HK-2 (cell line): ENCODE results near the gene TUBA1B.

Experiments used
- DNase-seq: peaks from one replicate; pipeline ENCODE4 v3.0.0-alpha.2; 2018; ENCODE audit not compliant: unreplicated experiment

Gene TUBA1B

GRCh38 chr12:49091056-49091835, 39.9 kb downstream of the TUBA1B start:
- DNase-seq, result no peak

GRCh38 chr12:49089821-49090773, 41.1 kb downstream of the TUBA1B start:
- peak; percentile 30 for DNase-seq

- no peak for DNase-seq
Observed at GRCh38 chr12:49088932-49089330, 42.3 kb downstream of the TUBA1B start.

GRCh38 chr12:49088150-49088931, 42.9 kb downstream of the TUBA1B start:
- peak; percentile 87 for DNase-seq

GRCh38 chr12:49086116-49086515, 45.1 kb downstream of the TUBA1B start:
- no peak for DNase-seq

- DNase-seq, result no peak
Observed at GRCh38 chr12:49084438-49084837, 46.8 kb downstream of the TUBA1B start.

GRCh38 chr12:49079793-49080192, 51.4 kb downstream of the TUBA1B start:
- DNase-seq, result no peak
